HTERT RPE-1 (cell line): ENCODE measurements around the gene CEP104.
"Not testable (repeated sequence)": the region's sequence is repeated elsewhere in the genome, so short reads cannot be mapped to it uniquely, and the experiment has no call there.

ENCODE experiments used
- in situ Hi-C: fragments of 300-500 bp; cut with MboI; formaldehyde crosslinking; loops from 4 replicates; pipeline ENCODE4 v1.14.3; 2020; ENCODE audit warnings: low sequenced_read_pairs

CEP104 gene

DNA sequence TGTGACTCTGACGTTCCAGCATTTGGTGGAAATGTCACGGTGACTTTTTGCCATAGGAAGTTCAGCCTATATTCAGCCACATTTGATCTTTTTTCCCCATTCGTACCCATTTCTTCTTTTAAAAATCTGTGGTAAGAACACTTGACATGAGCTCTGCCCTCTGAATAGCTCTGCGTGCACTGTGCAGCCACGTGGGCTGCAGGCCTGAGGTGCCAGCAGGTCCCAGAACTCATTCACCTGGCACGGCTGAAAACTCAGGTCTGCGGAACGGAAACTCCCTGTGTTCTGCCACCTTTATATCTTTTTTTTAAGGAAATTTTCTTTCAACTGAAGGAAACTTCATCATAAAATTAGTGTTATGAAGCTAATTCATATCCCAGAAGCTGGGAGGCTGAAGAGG lies 28.6 kb downstream of the CEP104 start:
- in situ Hi-C loops: no loop called here

DNA sequence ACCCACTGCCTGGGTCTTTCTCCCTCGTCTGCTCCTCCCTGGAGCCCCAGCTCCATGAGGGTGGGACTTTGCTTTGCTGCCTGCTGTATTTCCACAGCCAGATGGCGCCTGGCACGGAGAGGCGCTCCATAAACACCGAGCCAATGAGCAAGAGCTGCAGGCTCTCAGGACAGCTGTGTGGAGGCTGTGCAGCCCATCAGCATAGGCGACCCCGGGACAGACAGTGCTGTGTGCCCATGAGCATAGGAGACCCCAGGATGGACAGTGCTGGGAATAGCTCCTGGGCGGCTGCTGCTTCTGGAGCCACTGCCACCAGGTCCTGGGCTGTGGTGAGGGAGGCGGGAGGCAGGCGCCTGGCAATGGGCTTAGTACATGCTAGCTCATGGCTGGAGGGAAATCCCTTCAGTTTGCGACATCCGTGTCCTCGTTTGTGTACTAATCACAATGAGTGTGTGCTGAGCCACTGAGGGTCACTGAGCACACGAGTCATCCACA lies 29.2 kb downstream of the CEP104 start:
- in situ Hi-C loops: no loop called here

DNA sequence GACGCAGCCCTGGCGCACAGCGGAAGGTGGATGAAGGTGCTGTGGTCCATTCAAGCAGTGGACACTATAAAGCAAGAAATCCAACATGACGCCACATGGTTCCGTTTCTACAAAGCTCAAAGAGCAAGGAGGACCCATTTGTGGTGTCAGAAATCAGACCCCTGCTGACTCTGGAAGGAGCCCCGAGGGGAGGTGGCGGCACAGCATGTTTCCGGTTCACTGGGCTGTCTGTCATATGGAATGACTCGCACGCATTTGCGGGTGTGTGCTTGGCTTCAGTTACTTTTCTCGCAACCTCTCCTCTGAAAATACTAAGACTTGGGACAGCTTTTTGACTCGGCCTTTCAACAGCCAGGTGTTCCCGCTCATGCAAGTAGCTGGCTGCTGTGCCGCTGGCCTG lies 31.7 kb downstream of the CEP104 start:
- in situ Hi-C loops: no loop called here

DNA sequence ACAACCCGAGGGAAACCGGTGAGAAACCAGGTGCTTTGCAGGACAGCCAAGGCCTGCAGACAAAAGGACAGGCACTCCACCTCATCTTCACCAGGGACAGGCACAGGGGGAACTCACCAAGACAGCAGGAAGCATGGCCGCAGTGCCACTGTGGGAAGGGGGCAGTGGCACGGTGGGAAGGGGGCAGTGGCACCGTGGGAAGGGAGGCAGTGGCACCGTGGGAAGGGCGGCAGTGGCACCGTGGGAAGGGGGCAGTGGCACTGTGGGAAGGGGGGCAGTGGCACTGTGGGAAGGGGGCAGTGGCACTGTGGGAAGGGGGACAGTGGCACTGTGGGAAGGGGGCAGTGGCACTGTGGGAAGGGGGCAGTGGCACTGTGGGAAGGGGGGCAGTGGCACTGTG lies 32.4 kb downstream of the CEP104 start:
- in situ Hi-C loops: no loop called here

DNA sequence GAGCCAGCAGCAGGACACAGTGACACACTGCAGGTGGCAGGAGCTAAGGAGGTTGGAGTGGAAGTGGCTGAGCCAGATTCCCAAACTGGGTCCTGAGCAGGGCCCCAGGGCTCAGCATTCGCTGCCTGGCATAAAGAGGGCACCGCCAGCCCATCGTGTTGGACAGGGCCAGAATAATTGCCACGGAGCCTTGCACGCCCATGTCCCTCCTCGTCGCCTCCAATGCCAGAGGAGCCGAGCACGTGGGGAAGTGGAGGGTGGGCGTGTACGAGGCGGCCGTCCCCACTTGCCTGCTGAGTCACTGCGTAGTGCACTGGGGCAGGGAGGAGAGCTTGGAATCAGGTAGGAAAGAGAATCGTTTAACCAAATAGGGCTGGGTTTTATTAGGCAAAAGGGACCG lies 34.6 kb downstream of the CEP104 start:
- in situ Hi-C loops: no loop called here

DNA sequence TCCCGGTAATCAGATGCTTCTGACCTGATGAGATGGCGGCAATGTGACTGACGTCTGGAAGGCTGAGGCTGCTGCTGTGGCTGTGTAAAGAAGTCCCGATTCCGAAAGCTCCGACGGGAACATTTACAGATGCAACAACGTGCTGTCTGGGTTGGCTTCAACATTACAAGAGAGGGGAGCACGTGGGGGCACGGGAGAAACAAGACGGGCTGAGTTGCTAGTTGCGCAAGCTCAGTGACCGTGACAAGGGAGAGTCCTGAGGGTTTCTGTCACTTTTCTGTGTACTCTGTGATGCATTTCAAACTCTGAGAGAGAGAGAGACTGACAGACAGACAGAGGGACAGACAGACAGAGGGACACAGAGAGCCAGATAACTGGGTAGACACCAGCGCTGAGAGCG lies 35.1 kb downstream of the CEP104 start:
- in situ Hi-C loops: no loop called here

DNA sequence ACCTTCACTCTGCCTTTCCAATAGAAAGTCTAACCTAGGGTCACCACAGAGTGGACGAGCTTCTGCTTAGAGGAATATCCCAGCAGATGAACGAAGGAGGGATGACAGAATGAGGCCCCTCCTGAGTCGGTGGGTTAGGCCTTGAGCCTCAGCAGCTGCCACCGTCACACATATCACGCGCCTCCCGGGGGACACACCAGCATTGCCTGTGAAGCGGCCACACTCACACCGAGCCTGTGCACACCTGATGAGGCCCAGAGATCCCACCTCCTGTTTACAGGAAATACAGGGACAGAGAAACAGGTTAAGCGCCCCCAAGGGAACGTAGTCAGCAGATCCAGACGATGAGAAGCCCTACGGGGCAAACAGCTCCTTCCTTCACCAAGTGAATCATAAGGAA lies 35.6 kb downstream of the CEP104 start:
- in situ Hi-C loops: no loop called here

DNA sequence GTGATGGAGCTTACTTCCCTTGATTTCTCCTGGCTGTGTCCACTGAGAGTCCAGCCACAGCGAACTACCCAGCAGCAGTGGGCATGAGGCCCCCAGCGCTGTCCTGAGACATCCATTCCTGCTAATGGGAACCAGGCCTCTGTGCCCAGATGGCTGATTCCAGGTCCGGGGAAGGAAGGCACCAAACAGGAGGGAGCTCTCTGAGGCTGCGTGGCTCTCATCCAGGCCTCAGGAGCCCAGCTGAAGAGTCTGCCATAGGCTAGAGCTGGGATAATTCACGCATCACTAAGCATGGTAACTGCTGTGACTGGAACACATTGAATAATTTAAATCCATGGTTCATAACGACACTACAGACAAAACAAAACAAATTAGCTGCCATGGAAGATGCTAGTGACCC lies 36.0 kb downstream of the CEP104 start:
- in situ Hi-C loops: no loop called here

DNA sequence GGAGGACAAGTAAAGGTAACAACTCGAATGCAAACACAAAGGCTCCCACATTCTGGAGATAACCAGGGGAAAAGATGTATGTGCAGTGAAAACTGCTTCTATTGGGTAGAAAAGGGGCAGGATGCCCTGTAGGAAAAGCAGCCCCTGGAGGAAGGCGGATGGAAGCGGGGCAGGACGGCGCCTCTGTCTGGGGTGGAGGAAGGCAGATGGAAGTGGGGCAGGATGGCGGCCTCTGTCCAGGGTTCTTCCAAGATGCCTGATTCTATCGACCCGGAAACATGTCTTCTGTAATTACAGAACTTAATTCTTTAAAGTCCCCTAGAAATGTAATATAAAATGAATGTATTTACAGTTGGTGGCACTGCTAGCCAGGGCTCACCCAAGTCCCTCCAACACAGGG lies 36.7 kb downstream of the CEP104 start:
- in situ Hi-C loops: no loop called here

DNA sequence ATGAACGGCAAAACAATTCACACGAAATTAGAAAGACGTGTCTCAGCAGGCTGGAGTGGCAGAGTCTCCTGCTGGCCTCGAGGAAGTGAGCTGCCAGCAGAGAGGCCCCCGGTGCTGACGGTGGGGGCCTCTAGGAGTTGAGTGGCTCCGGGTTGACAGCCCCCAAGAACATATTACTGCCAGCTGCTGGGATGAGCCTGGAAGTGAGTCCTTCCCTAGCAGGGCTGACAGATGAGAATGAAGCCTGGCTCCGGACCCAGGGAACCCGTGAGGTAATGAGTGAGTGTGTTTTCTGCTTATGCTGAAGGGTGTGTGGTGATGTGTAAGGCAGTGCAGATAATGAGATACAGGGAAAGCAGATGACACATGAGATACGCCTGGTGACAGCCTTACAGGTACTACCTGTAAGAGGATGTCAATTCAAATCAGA lies 37.2 kb downstream of the CEP104 start:
- in situ Hi-C loops: no loop called here

DNA sequence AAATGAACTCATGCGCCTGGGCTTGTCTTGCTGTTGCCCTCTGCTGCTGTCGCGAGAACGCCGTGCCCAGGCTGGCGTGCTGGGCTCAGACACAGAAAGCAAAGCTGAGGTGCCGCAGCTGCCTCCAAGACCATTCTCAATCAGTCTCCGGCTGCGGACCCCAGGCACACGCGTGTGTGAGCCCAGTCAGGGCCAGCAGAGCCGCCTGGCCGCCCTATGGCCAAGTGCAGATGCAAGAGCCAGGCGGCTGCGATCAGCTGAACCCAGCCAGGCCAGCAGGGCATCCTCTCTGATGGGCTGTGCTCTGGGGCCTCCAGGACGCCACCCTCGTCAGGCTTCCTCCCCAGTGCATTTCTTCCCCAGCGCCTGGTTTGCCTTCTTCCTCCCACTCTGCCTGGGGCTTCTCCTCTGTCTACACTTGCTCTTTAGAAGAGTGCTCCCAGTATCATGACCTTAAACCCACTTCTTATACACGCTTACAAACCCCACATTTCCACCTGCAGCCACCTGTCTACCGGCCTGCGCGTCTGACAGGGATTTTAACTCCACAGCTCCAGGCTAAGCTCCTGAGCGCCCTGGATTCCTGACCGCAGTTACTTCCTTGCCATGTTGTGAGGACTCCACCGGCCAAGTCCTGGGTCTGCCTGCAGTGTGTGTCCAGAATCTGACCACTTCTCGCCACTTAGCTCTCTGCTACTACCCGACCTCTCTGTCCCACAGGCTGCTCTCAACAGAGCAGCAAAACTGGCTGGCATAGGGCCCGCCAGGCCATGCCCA lies 39.0 kb downstream of the CEP104 start:
- in situ Hi-C loops: no loop called here

DNA sequence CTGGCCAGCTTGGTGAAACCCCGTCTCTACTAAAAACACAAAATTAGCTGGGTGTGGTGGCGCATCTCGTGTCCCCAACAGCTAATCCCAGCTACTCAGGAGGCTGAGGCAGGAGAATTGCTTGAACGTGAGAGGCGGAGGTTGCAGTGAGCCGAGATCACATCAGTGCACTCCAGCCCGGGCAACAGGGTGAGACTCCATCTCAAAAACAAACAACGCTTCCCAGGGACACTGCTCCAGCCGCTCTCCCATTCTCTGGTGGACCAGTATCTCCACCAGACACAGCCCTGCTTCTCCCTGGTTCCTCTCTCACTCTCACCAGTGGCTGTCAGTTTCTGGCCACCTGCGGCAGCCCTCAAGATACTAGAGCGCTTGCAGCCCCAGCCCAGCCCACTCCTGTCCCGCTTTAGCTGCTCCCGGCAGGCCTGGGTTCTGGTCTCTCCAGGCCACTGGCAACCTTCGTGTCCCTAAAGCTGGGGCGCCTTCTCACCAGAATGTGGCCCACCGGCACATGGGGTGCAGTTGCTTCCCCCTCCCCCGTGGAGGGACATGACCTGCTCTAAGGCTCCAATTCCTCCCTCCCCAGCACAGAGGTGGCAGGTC lies 39.8 kb downstream of the CEP104 start:
- in situ Hi-C loops: no loop called here

DNA sequence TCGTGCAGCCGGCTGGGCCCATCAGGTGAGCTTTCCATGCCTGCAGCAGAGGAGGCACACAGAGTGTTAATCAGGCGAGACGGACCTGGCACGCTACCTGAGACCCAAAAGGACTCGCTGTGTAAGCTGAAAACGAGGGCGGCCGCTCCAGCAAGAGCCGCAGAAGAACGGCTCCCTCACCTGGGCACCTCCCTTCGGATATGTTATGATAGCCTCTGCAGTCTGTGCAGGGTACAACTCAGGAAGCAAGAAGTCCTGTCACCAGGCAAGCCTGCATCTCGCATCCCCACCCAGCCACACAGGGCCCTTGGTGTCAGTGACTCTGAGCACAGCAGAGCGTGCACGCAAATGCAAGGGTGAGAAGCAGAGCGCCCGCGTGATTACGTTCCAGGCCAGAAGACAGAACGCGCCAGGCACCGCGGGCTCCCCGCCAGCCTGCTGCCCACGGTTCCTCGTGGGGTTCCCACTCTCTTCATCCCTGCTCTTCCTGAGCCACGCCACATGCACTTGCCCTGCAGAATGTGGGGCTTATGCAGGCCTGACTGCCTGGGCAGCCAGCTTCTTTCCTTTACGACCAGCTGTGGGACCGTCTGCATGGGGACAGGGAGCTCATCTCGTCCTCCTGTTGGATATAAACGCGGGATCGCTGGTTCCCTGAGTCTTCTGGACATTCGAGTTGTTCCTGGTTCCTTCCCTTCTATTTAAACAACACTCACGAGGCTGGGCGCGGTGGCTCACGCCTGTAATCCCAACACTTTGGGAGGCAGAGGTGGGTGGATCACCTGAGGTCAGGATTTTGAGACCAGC lies 40.5 kb downstream of the CEP104 start:
- in situ Hi-C loops: no loop called here

DNA sequence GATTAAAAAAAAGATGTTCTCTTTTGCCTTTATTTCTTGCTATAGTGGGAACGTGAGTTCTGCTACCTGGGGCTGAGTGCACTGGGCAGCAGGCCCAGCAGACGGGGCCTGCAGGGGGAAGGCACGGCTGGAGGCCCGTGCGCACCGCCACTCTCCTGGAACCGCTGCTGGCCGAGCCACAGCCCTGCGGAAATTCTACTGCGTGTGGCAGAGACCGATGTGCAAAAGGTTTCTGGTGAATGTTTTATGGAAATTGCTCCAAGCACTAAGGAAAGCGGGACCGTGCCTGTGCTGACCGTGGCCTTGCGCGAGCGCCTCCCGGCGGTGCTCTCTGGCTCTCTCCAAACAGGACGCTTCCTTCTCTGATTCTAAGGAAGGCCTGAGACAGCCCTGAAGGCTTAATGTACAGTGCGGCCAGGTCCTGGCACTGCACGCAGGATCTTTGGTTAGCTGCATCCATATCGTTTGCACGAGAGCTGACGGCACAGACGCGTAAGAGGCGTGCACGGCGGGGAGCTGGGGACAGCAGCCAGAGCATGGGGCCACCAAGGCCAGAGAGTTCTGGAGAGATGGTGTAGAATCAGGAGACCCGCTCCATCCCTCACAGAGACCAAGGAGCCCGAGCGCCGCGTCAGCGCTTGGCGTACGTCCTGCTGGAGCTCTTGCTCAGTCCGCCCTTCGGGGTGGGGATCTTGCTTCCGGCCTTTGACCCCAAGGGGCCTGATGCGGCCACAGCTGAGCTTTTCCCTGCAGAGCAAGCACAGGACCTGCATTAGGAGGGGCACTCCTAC lies 42.0 kb downstream of the CEP104 start:
- in situ Hi-C loops: no loop called here

DNA sequence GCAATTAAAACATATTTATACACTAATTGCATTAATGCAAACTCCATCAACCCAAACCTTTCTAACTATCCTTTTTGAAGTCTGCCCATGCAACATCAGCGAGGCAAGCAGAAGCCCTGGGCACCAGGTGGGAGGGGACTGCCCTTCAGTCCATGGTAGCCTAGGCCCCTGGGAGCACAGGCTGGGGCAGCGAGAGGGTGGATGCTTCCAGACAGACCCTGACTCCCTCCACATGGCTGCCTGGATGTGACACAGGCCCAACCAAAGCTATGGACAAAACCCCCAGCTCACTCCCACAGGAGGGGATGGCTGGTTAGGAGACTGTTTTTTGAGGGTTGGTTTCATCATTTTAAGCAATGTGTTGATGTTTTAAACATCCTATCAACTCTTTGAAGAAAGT lies 42.9 kb downstream of the CEP104 start:
- in situ Hi-C loops: no loop called here

DNA sequence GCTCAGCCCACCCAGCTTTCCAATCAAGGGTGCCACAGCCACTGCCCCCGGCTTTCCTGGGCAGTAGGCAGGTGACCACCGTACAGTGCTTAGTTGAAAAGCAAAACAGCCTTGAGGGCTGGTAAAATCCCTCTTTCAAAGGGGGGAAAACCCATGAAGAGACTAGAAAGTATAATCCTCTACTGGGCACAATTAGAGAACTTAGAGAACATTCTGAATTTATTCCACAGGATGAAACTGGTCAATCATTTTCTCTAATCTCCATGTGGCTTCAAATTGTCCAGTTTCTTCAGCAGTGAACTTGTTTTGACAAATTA lies 45.5 kb downstream of the CEP104 start:
- in situ Hi-C loops: no loop called here

DNA sequence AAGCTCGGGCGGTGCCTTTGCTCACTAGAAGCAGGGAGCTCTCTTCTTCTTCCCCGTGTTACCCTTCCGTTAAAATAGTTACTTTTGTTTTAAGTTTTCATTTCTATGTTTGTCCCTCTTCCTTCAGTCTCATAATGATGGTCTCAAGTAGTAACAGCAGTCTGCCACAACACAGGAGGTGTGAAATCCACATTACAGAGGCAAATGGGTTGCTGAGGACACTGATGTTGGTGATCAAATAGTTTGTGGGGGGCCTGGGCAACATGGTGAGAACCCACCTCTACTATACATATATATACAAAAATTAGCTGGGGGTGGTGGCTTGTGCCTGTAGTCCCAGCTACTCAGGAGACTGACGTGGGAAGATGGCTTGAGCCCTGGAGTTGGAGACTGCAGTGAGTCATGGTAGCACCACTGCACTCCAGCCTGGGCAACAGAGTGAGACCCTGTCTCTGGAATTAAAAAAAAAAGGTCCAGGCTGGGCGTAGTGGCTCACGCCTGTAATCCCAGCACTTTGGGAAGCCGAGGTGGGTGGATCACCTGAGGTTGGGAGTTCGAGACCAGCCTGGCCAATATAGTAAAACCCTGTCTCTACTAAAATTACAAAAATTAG lies 46.8 kb downstream of the CEP104 start:
- in situ Hi-C loops: not testable (repeated sequence)

DNA sequence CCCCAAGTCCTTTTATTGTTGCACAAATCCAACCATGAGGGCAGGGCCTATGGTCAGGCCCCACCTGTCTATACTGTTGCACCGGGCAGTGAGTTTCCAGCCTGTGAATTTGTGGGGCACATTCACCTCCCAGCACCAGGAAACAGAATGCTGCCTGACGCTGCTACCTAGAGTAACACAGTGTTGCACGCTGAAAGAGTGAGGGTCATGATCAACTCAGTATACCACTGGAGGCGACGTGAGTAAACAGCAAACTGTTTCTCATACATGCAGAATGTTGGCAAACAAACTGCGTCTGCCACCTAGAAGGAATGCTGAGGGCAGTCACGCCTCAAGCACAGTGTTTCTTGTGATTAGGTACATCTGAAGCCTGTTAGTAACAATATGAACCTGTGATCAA lies 47.3 kb downstream of the CEP104 start:
- in situ Hi-C loops: no loop called here

DNA sequence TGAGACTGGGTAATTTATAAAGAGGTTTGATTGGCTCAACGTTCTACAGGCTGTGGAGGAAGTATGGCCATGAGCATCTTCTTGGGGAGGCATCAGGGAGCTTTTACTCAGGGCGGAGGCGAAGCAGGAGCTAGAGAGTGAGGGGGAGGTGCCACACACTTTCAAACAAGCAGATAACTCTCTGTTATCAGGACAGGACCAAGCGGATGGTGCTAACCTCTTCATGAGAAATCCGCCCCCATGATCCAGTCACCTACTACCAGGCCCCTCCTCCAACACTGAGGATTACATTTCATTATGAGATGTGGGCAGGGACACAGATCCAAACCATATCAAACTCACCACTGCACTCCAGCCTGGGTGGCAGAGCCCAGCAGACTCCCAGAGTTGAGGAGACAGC lies 49.2 kb downstream of the CEP104 start:
- in situ Hi-C loops: no loop called here

DNA sequence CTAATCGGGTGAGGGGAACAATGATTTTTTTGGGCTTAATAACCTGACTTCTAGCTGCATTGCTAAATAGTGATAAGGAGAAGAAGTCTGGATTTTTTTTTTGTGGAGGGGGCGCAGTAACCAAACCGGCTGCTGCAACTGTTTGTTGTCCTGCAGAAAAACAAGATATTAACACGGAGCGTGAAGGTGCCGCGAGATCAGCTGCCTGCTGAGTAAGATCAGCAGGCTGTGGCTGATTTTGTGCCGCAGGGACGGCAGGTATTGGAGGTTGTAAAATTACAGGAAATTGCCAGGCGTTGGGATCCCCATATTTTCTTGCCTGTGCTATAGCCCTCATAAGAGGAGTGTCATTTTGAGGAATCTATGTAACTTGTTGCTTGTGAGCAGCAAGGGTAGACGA lies 52.0 kb downstream of the CEP104 start:
- in situ Hi-C loops: no loop called here

DNA sequence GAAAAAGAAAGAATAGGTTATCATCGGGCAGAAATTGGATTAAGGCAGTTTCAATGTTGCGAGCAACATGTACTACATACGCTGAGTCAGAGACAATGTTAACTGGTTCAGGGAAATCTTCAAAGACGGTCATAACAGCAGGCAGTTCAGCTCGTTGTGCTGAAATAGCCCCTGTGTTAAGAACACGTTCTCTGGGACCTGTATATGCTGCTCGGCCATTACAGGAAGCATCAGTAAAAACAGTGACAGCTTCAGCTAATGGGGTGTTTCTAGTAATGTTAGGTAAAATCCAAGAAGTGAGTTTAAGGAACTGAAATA lies 52.4 kb downstream of the CEP104 start:
- in situ Hi-C loops: not testable (repeated sequence)
